Stimulated activated CD8-positive, alpha-beta memory T cell treated with anti-CD3 and anti-CD28 coated beads, Interleukin-12 subunit alpha, Interleukin-12 subunit beta, amount 100 ng/mL, for 4 hours (primary cell): Measurements from ENCODE around the gene CALML6.

Source experiments
- DNase-seq: peaks from one replicate; pipeline ENCODE4 v3.0.0-alpha.2; 2020; ENCODE audit warnings: low read depth

The CALML6 gene

GRCh38 chr1:1965546-1965945 lies 50.5 kb downstream of the CALML6 start:
- no peak for DNase-seq

- no peak for DNase-seq
Observed at GRCh38 chr1:1966071-1966740, 51.1 kb downstream of the CALML6 start.
